Hematopoietic multipotent progenitor cell treated with erythropoietin and hydrocortisone succinate and interleukin-3 and kit ligand, for 15 days (in vitro differentiated cells): ENCODE data around the gene MSL3.

Source experiments
- DNase-seq: peaks from one replicate; pipeline ENCODE4 v3.0.0-alpha.2; 2015; ENCODE audit warnings: low spot score

Gene MSL3

DNA sequence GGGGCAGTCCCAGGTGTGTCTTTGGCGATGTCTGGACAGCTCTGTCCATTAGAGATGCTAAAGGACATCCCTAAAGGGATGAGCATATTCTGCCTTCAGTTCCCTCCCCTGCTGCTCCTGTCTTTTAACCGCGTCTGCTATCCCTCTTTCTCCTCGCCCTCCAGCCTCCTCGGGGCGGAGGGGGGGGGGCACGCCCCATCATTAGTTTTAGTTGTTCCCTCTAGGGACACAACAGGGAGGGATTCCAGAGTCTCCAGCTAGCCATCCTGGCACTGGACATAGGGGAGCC is 1.1 kb downstream of the MSL3 start:
- no peak for DNase-seq

DNA sequence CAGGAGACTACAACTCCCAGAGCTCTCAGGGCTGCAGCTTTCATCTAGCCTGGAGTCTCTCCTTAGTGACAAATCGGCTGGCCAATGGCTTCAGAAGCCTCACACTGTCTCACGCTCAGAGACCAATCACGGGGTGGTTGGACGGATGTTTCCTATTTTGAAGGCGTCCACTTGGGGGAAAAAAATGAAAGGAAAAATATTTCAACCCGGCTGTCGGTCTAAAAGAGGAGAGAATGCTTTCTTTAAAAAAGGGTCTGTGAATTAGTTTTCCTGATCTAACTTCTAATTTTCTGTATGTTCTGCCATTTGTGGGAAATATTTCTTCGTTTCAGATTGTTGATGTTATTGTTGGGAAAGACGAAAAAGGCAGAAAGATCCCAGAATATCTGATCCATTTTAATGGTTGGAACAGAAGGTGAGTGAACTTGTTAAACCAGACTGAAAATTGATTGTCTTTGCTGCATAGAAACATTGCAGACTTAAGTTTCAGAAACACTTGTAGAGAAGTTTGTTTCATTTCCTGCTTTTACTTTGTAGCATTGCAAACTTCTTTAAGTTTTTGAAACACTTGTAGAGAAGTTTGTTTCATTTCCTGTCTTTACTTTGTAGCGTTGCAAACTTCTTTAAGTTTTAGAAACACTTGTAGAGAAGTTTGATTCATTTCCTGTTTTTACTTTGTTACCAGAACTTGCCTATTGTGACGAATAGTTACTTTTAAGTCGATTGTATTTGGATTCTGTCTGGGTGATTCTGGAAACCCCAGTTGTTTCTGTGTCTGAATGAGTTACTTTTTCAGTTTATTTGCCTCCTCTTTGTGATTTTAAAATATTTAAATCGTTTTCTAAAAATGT is 1.6 kb downstream of the MSL3 start:
- DNase-seq: peak; percentile 85

DNA sequence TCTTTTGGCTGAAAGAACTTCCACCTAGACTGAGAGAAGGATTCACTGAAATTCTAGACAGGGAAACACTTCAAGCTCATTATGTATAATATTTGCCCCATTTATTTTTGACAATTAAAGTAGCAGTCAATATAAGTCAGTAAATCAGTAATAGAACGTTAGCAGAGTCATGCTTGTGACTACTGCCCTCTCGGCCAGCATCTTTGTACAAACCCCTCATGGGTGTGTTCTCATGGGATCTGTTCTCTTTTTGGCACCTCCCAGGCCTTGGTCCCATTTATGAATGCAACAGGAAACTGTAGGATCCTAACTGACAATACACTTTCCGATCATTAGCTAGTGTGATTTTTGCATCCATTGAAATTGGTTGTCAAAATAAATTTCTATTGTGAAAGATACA is 2.9 kb downstream of the MSL3 start:
- DNase-seq: no peak

- peak; percentile 15 for DNase-seq
These were observed 6.6 kb downstream of the MSL3 start for GRCh38 chrX:11764602-11765067.

DNA sequence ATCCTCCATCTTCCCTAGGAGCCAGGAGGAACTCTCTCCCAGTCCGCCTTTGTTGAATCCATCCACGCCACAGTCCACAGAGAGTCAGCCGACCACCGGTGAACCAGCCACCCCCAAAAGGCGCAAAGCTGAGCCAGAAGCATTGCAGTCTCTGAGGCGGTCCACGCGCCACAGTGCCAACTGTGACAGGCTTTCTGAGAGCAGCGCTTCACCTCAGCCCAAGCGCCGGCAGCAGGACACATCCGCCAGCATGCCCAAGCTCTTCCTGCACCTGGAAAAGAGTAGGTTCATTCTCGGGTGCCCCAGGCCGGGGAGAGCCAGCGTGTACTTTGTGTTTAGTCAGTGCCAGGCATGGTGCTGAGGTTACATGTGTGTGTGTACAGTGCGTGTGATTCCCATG is 7.4 kb downstream of the MSL3 start:
- DNase-seq: no peak

DNA sequence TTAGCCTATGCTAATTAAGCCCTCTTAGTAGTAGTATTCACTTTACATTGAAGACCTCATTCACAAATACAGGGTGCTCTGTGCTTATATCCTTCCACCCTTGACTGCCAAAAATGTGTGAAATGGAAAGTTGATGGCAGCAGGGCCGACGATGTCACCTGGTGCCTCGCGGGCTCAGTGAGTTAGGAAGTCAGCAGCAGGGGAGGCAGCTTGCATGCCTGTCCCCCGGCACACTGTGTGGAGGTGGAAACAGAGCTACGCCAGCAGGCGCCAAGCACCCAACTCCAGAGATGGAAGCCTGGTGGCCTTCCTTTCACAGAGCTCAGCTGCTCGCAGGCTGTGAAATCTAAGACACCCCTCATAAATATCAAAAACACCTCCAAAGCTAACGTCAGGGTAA is 8.4 kb downstream of the MSL3 start:
- no peak for DNase-seq

DNA sequence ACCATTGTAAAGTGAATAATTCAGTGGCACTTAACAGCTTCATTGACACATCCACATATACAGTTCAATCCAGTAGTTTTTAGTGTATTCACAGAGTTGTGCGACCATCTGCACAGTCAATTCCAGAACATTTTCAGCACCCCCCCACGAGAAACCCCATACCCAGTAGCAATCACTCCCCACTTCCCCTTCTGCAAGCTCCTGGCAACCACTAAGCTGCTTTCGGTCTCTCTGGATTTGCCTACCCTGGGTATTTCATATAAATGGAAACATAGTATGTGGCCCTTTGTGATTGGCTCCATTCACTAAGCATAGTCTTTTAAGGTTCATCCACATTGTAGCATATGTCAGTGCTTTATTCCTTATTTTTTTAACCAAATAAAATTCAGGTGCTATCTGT is 10.0 kb downstream of the MSL3 start:
- DNase-seq: no peak

- DNase-seq: peak; percentile 70
These were observed 12.3 kb downstream of the MSL3 start for GRCh38 chrX:11770320-11770719.

- DNase-seq: no peak
These were observed 20.2 kb downstream of the MSL3 start for GRCh38 chrX:11778230-11778629.

DNA sequence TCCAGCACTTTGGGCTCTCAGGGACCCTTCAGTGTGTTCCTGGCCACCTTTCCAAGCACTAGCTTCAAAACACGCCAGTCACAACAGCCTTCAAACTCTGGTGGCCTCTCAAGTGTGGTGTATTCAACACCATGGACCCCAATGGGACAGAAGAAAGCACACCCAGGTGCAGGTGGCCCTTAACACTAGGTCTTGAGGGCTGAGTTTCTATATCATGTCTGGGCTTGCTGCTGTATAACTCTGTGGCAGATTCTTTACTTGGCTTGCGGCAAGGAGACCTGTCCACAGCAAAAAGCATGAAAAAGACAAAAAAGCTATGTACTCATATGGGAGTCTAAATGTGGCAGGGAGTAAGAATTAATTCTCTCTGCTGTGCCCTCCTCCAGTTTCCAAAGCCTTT is 23.1 kb downstream of the MSL3 start:
- no peak for DNase-seq

GRCh38 chrX:11781734-11782370 is 23.8 kb downstream of the MSL3 start:
- DNase-seq: no peak

GRCh38 chrX:11784543-11784942 is 26.5 kb downstream of the MSL3 start:
- no peak for DNase-seq

DNA sequence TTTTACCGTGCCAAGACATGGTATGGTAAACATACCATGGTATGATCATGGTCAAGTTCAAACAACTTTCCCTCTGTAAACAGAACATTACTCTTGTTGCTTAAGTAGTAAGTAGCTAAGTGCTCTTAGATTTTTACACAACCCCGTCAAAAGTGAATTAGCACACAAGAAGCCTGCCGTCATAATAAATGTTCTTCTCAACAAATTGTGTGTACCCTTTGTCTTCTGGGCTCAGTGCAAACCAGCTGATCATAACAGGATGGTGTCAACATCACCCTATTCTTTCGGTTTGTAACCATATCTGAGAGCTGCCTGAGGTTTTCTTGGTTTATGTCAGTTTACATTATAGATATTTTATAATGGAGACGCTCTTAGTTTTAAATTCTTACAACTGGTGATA is 28.8 kb downstream of the MSL3 start:
- no peak for DNase-seq

- DNase-seq: peak; percentile 29
These were observed 29.5 kb downstream of the MSL3 start for GRCh38 chrX:11787564-11787963.

DNA sequence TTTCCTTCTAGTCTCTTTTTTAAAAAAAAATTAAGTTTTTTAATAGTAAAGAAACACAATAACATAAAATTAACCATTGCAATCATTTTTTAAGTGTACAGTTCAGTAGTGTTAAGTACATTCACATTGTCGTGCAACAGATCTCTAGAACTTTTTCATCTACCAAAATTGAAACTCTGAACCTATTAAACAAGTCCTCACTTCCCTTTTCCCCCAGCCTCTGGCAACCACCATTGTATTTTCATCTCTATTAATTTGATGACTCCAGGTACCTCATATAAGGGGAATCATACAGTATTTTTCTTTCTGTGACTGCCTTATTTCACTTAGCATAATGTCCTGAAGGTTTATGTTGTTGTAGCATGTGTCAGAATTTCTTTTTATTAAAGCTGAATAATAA is 31.8 kb downstream of the MSL3 start:
- no peak for DNase-seq

DNA sequence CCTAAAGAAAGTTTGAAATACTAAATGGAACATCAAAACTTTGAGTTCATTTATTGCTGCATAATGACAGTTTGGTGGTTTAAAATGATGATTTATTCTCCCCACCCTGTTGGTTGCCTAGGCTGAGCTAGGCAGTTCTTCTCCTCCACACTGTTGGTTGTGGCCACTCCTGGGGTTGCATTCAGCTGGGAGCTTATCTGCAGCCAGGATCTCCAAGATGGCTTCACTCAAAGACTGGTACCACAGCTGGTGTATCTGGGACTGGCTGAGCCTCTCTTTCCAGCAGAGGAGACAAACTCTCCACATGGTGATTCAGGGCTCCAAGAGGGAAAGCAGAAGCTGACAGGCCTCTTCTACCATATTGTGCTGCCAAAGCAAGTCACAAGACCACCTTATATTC is 33.1 kb downstream of the MSL3 start:
- no peak for DNase-seq

GRCh38 chrX:11791537-11791936 is 33.5 kb downstream of the MSL3 start:
- no peak for DNase-seq

DNA sequence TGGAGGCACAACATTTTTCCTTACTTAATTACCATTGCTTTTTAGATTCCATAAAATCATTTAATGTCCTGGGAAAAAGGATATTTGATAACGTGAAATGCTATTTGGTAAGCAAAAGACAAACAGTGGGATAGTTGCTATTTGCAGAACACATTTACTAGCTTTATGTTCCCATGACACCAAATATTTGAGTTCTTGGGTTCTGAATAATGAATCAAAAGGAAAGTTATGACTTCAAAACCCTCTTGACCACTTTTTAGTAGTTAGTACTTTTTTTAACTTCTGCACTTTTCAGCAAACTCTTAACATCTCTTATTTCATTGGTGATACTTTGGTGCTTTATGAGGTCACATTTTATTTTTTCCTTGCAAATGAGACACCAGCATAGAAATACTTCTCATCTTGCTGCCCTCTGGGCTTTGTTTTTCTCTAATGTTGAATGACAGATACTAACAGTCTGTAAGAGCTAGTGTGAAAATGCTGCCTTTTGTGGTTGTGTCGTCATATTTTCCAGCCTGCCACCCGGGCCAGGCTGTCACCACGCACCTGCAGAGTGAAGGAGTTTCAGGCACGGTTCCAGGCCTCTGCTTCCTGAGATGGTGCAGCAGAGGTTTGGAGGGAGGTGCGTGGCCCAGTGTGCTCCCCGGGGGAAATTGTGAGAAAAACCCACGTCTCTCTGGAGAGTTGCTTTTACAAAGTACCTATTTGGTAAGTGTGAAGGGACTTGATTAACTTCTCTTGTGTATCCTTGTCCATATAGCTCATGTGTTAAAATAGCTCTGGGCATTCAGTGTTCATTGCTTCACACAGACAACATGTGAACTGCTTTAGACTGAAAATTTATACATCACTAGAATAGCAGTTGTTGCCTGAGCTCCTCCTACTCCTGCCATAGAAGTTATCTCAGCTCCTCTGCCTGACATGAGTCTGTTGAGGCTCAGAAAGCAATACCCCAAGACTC is 34.7 kb downstream of the MSL3 start:
- DNase-seq: no peak

GRCh38 chrX:11793734-11794133 is 35.7 kb downstream of the MSL3 start:
- DNase-seq: no peak

GRCh38 chrX:11813341-11813740 is 55.3 kb downstream of the MSL3 start:
- no peak for DNase-seq
